SK-N-MC (cell line): ENCODE results near the gene ZNF724.

Experiments
- EZH2 ChIP-seq: fragments of 200-600 bp; sonication (generic); IDR thresholded peaks from one replicate; pipeline ENCODE4 v1.6.1; 2017; ENCODE audit warnings: antibody characterized with exemption
- FOXP2 ChIP-seq: optimal IDR thresholded peaks from 2 replicates; pipeline ENCODE3; 2011; ENCODE audit warnings: mild to moderate bottlenecking, moderate library complexity; ENCODE audit not compliant: insufficient read depth; ENCODE audit errors: extremely low read length, control extremely low read depth
- POLR2AphosphoS5 ChIP-seq: IDR thresholded peaks from 2 replicates; pipeline ENCODE4 v1.6.1; 2012; ENCODE audit warnings: mild to moderate bottlenecking, low read depth, low read length, borderline replicate concordance

DNA sequence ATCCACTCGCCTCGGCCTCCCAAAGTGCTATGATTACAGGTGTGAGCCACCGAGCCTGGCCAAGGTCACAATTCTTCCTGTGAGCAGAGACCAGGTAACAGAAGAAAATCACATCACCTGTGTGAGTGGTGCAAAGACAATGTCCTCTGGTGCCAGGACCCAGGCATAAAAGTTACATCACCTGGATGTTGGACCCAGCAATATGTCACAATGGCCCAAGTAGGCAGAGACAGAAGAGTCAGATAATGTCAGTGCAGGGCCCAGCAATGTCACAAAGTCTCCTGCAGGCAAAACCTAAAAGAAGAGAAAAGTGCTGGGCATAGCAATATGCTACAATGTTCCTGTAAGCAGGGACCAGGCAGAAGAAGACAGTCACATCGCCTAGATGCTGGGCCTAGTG lies 5.5 kb upstream of the ZNF724 start:
- TF ChIP-seq POLR2AphosphoS5 (no peak), EZH2 (no peak), FOXP2 (no peak)
